Memory B cell (primary cell): ENCODE results near the gene SLC25A23.
"Not testable (repeated sequence)": the region's sequence is repeated elsewhere in the genome, so short reads cannot be mapped to it uniquely, and the experiment has no call there.

Experiments used
- ATAC-seq: fragments of 150-1000 bp; cut with Tn5 transposase; 2 replicates; pipeline ENCODE4 v1.10.0; 2021; ENCODE audit warnings: low read depth, mild to moderate bottlenecking, moderate library complexity
- DNase-seq, 2 donors: peaks; one replicate each; pipeline ENCODE4 v3.0.0; 2022; ENCODE audit warnings: low spot score in 2 of 2
- H3K27ac Mint-ChIP-seq: one replicate; pipeline ENCODE4 v1.8.0; 2022; ENCODE audit warnings: mild to moderate bottlenecking, moderate library complexity, mixed read lengths
- H3K27me3 Mint-ChIP-seq: one replicate; pipeline ENCODE4 v1.8.0; 2022; ENCODE audit warnings: mixed read lengths
- H3K36me3 Mint-ChIP-seq: one replicate; pipeline ENCODE4 v1.8.0; 2022; ENCODE audit warnings: mild to moderate bottlenecking, mixed read lengths
- H3K4me1 Mint-ChIP-seq: one replicate; pipeline ENCODE4 v1.8.0; 2022; ENCODE audit warnings: mixed read lengths
- H3K4me3 Mint-ChIP-seq: one replicate; pipeline ENCODE4 v1.8.0; 2022; ENCODE audit warnings: mild to moderate bottlenecking, moderate library complexity, mixed read lengths
- H3K9me3 Mint-ChIP-seq: one replicate; pipeline ENCODE4 v1.8.0; 2022; ENCODE audit warnings: mixed read lengths

The SLC25A23 gene

DNA sequence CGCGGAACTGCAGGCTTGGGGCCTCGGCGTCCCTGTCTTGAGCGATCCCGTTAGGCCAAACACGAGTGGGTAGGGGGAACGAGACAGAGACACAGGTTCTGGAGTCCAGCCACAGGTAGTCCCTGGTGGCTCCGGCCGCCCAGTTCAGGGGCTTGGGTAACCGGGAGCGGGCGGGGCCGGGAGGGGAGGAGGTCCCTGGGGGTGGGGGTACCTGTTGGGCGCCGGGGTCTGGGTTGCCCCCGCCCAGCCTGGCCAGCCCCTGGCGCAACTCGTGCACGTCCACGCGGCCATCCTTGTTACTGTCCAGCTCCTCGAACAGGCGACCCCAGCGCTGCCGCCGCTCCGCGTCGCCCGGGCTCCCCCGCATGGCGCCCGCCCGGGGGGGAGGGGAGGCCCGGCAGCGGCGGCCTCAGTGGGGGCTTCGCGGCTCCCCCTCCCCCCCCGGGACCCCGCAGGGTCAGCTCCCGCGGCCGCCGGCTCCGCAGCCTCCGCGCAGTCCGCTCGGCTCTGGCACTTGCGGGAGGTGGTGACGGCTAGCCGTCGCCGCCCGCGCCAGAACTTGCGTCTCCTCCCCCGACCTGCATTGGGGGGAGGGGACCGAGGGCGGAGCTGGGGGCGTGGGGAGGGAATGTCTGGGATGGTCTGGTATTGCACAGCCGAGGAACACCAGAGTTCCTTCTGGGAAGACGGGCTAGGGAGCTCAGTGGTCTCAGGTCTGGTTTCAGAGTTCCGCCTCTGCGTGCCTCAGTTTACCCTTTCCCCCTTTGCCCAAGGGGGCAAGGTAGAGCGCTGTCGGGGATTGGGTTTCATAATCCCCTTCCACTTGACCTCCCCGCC is at the start of gene SLC25A23:
Gene SLC25A23 (minus strand): TSS at position 531 of the 837 bp plus-strand sequence. CDS start 164 bp downstream, at position 367.
- H3K36me3 Mint-ChIP-seq = peaks cover 16% of the 10 kb centered on the region
- peaks cover 26% of the 10 kb centered on the region for H3K4me1 Mint-ChIP-seq
- DNase-seq = peak; percentile 40 to 45
- peak within 1 kb of the TSS; percentile 90 for H3K4me3 Mint-ChIP-seq
- peak; percentile 22 for ATAC-seq
- H3K27me3 Mint-ChIP-seq = no peaks in the 10 kb centered on the region
- peak within 1 kb of the TSS; percentile 88 for H3K27ac Mint-ChIP-seq
- H3K9me3 Mint-ChIP-seq = no peaks in the 10 kb centered on the region

DNA sequence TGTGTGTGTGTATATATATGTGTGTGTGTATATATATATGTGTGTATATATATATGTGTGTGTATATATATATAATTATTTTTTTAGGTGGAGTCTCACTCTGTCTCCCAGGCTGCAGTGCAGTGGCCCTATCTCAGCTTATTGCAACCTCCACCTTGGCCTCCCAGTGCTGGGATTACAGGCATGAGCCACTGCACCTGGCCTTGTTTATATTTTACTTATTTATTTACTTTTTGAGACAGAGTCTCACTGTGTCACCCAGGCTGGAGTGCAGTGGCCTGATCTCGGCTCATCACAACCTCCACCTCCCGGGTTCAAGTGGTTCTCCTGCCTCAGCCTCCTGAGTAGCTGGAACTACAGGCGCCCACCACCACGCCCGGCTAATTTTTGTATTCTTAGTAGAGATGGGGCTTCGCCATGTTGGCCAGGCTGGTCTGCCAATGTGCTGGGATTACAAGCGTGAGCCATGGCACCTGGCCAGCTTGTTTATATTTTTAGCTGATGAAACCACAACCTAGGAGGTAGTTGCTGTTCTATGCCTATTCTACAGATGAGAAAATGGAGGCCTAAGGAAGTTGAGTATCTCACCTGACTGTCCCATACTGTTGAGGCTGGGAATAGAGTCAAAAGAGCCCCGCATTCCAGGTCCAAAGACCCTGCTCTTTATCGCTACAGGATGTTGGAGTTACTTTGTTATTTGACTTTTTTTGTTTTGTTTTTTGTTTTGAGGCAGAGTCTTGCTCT is 48.6 kb upstream of the SLC25A23 start:
- not testable (repeated sequence) for H3K27me3 Mint-ChIP-seq, H3K4me3 Mint-ChIP-seq, H3K36me3 Mint-ChIP-seq, H3K4me1 Mint-ChIP-seq, ATAC-seq, DNase-seq, H3K9me3 Mint-ChIP-seq, H3K27ac Mint-ChIP-seq

DNA sequence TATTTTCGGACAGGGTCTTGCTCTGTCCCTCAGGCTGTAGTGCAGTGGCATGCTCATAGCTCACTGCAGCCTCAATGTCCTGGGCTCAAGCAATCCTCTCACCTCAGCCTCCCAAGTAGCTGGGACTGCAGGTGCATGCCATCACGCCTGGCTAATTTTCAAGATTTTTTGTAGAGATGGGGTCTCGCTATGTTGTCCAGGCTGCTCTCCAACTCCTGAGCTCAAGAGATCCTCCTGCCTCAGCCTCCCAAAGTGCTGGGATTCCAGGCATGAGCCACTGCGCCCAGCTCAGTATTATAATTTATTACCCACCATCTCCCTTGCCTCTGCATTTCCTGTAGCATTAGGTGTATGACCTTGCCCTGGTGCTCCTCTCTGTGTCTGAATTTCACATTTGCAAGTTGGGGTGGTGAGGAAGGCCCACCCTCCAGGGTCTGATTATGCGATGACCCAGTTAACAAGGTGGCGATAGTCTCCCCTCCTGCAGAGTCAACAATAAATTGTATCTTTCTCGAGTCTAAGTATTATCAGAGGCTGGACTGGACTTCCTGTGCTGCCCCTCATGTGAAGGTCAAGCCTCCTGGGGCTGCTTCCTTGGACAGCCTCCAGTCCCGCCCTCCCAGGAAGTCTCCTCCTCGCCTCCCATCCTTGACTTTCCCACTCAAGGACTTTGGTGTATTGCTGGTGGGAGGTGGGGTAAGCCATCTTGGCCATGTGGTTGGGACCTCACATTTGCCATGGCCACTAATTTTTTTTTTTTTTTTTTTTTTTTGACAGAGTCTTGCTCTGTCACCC is 44.0 kb upstream of the SLC25A23 start:
- no peaks in the 10 kb centered on the region for H3K9me3 Mint-ChIP-seq
- peak overlapping the region; percentile 97 for H3K4me3 Mint-ChIP-seq
- no peaks in the 10 kb centered on the region for H3K36me3 Mint-ChIP-seq
- H3K27me3 Mint-ChIP-seq = no peaks in the 10 kb centered on the region
- peaks cover 15% of the 10 kb centered on the region for H3K4me1 Mint-ChIP-seq
- DNase-seq = no peak
- no peak for ATAC-seq
- no peak overlapping the region for H3K27ac Mint-ChIP-seq

DNA sequence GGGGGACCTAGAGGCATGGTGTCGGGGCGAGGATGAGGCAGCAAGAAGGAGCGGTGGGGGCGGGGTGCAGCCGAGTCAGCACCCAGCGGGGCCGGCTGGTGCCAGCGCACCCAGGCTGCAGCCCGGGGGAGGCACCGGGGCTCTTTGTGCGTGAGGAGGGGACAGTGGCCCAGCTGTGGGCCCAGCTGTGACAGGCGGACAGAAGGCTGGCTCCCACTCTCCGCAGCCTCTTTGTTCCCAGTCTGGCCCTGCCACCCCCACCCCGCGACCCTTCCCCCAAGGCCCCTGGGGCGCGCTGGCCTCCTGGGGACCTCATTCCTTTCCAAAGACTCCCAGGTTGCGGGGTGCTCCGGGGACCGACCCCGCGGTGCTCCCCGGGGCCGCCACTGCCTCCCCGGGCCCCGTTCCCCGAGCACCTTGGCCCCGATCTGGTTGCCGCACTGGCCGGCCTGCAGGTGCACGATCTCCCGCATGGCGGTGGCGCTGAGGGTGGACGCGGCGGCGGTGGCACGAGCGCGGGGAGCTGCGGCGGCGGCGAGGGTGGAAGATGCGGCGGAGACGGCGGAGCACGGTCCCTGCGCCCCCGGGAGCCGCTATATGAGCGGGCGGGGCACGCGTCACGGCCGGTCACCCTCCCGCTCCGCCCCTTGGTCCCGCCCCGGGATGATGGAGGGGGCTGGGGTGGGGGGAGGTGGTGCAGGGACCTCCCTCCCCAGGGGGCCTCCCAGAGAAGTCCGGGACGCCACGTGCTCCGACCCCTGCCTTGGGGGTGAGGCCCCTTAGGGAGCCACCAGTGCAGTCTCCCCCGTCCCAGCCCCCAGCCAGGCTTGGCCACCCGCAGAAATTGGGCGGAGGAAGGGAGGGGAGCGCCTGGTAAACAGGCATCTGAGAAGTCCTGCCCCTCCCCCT is 42.4 kb upstream of the SLC25A23 start, which contains the start of gene TUBB4A:
Gene TUBB4A (minus strand): TSS at position 570 of the 909 bp plus-strand sequence. CDS start 97 bp downstream, at position 473.
- ATAC-seq = peak; percentile 65
- peak within 1 kb of the TSS; percentile 97 for H3K4me3 Mint-ChIP-seq
- peak within 1 kb of the TSS; percentile 90 for H3K27ac Mint-ChIP-seq
- H3K9me3 Mint-ChIP-seq = no peaks in the 10 kb centered on the region
- H3K4me1 Mint-ChIP-seq = peaks cover 19% of the 10 kb centered on the region
- H3K36me3 Mint-ChIP-seq = peaks cover 3% of the 10 kb centered on the region
- H3K27me3 Mint-ChIP-seq = no peaks in the 10 kb centered on the region
- DNase-seq = peak in 1 of 2 donors; percentile 60

DNA sequence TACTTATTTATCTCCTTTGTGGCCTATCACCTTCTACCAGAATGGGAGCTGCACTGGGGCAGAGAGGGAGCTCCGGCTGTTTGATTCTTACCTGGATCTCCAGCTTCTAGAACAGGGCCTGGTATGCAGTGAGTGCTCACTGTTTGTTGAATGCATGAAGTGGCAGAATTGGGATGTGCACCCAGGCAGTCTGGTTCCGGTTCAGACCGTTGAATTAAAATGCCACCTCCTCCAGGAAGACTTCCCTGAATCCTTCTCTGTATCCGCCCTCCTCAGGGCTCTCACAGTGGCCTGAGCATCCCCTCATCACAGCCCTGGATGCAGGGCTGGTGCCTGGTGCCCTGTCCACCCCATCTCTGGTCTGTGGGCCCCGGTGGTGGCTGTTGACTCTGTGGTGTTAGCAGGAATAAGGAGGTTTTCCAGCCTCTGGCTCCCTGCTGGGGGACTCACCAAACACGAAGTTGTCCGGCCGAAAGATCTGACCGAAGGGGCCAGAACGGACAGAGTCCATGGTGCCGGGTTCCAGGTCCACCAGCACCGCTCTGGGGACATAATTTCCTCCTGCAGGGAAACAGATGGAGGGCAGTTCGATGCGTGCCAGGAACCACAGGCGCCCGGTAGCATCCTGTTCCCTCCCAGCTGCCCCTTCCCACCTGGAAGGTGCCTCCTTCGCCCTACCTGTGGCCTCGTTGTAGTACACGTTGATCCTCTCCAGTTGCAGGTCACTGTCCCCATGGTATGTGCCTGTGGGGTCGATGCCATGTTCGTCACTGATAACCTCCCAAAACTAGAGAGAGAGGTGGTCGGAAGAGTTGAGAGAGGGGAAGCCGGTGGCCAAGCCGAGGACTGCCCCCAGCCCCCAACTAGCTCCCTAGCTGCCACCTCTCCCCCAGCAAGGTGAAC is 41.5 kb upstream of the SLC25A23 start:
- ATAC-seq = no peak
- no peaks in the 10 kb centered on the region for H3K9me3 Mint-ChIP-seq
- peak overlapping the region; percentile 90 for H3K27ac Mint-ChIP-seq
- DNase-seq = no peak
- peaks cover 19% of the 10 kb centered on the region for H3K4me1 Mint-ChIP-seq
- peaks cover 3% of the 10 kb centered on the region for H3K36me3 Mint-ChIP-seq
- H3K4me3 Mint-ChIP-seq = peak overlapping the region; percentile 97
- H3K27me3 Mint-ChIP-seq = no peaks in the 10 kb centered on the region

DNA sequence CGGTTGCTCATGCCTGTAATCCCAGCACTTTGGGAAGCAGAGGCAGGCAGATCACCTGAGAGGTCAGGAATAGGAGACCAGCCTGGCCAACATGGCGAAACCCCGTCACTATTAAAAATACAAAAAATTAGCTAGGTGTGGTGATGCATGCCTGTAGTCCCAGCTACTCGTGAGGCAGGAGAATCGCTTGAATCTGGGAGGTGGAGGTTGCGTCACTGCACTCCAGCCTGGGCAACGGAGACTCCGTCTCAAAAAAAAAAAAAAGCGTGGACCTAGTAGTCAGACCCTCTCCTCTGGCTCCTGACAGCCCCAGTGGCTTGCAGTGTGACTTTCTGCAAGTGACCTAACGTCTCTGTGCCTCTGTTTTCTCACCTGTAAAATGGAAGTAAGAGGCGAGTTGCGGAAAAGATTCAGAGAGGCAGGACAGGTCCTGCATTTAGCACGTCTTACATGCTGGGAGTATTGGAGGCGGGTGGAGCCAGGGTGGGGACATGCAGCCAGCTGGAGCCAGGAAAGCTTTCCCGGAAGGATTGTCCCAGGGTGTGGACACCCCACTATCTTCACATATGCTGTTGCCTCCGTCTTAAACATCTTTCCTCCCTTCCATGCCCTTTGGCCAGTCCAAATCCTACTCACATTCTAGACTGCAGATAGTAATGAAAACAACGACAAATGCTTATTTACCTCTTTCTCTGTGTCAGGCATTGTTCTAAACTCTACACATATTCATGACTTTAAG is 39.6 kb upstream of the SLC25A23 start:
- Mint-ChIP-seq H3K9me3 (no peaks in the 10 kb centered on the region), H3K4me3 (no peak overlapping the region), H3K4me1 (peaks cover 15% of the 10 kb centered on the region), H3K27ac (peak overlapping the region; percentile 48), H3K27me3 (no peaks in the 10 kb centered on the region), H3K36me3 (peaks cover 9% of the 10 kb centered on the region)
- ATAC-seq (no peak), DNase-seq (no peak)

DNA sequence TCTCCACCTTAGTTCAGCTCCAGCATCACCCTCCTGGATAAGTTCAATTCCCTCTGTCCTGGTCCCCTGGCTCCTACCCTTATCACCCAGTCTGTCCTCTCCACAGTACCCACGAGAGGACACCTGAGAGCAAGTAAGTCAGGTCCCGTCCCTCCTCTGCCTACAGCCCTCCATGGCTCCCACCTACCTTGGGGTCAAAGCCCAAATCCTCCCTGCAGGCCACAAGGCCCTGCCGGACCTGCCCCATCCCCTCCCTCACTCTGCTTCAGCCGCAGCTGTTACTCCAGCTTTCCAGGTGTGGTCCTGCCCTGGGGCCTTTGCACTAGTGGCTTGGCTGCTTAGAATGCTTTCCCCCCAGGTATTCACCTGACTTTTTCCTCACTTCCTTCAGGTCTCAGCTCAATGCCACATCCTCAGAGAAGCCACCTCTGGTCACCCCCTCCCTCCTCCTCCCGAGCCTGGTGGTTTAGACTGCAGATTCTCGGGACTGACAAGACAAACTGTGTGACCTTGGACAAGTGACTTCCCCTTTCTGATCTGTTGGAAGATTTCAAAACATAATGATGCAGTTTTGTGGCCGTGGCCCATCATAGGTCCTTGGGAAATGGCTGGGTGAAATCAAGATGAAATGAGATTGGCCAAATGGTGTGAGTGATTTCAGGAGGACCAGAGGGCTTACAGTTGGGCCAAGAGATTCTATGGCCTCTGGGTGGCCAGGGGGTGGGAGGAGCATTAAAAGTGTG is 38.9 kb upstream of the SLC25A23 start:
- Mint-ChIP-seq H3K9me3 (no peaks in the 10 kb centered on the region), H3K36me3 (peaks cover 10% of the 10 kb centered on the region), H3K27me3 (no peaks in the 10 kb centered on the region), H3K4me1 (peaks cover 15% of the 10 kb centered on the region), H3K27ac (no peak overlapping the region), H3K4me3 (no peak overlapping the region)
- ATAC-seq (no peak), DNase-seq (no peak)

DNA sequence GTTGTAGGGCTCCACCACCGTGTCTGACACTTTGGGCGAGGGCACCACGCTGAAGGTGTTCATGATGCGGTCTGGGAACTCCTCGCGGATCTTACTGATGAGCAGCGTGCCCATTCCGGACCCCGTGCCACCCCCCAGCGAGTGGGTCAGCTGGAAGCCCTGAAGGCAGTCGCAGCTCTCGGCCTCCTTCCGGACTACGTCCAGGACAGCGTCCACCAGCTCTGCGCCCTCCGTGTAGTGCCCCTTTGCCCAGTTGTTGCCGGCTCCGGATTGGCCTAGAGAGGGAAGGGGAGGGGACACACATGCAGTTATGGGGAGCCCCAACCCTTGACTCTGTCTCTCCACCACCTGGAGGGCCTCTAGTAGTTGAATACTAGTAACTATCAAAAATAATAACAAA is 36.4 kb upstream of the SLC25A23 start:
- Mint-ChIP-seq H3K4me1 (peaks cover 8% of the 10 kb centered on the region), H3K27me3 (no peaks in the 10 kb centered on the region), H3K27ac (no peak overlapping the region), H3K36me3 (peaks cover 10% of the 10 kb centered on the region), H3K4me3 (no peak overlapping the region), H3K9me3 (peaks cover 3% of the 10 kb centered on the region)
- no peak for ATAC-seq
- no peak for DNase-seq

DNA sequence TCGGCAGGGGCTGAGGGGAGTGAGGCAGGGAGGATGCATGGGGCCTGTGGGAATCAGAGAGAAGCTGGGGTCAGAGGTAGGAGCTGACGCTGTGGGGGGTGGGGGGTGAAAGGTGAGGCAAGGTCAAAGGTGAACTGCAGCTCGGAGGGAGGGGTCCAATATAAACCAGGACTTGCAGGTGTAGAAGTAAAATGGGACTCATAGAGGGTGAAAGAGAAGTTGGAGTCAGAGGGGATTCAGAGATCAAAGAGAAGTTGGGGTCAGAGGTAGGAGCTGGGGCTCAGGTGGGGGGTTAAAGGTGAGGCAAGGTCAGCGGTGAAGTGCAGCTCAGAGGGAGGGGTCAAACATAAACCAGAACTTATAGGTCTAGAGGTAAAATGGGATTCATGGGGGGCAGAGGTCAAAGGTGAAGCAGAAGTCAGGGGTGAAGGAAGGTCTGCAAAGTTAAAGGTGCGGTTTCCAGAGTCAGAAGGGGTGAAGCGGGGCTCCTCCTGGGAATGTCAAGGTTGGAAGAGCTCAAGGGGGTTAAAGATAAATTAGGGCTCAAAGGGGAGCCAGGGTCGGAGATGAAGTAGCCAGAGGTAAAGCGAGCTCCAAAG is 34.9 kb upstream of the SLC25A23 start:
- Mint-ChIP-seq H3K27me3 (no peaks in the 10 kb centered on the region), H3K9me3 (peaks cover 3% of the 10 kb centered on the region), H3K4me3 (no peak overlapping the region), H3K27ac (no peak overlapping the region), H3K4me1 (peaks cover 12% of the 10 kb centered on the region), H3K36me3 (peaks cover 10% of the 10 kb centered on the region)
- no peak for ATAC-seq
- no peak for DNase-seq

DNA sequence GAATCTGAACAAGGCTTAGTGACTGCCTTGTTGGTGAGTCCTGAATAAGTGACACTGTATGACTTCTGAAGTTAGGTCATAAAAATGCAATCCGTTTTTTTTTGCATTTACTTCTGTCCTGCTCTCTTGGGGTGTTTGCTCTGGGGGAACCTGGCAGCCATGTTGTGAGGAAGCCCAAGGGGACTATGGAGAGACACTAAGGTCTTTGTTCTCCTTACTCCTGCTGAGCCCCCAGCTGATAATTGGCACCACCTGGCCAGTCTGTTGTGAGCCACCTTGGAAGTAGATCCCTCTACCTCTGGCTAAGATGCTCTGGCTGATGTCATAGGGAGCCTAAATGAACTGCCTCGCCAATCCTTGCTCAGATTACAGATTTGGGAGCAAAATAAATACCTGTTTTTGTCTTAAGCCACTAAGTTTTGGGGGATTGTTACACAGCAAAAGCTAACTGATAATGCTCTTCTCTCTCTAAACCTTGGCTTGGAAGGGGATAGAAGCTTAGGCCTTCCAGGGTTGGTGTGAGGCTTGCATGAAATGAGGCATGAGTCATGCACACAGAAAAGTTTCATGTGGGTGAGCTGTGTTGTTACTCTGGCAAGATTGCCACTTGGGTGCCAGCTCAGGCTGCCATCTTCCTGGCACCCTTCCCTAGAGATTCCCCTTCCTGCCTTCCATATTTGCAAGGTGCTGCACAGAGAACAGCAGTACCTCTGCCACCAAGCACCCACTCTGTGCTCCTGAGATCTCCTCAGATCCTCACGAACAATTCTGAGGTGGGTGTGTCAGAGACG is 32.4 kb upstream of the SLC25A23 start:
- no peak for DNase-seq
- no peak overlapping the region for H3K4me3 Mint-ChIP-seq
- peaks cover 3% of the 10 kb centered on the region for H3K9me3 Mint-ChIP-seq
- H3K36me3 Mint-ChIP-seq = peaks cover 7% of the 10 kb centered on the region
- no peak for ATAC-seq
- no peaks in the 10 kb centered on the region for H3K27me3 Mint-ChIP-seq
- no peak overlapping the region for H3K27ac Mint-ChIP-seq
- H3K4me1 Mint-ChIP-seq = peaks cover 8% of the 10 kb centered on the region
